A549 (cell line): ENCODE results near the gene PTRH1.

ENCODE experiments used
- CTCF ChIP-seq: fragments of >200 bp; sonication (Bioruptor Twin); formaldehyde crosslinking; IDR thresholded peaks from 3 replicates; pipeline ENCODE4 v1.5.1; 2016
- ELK1 ChIP-seq: fragments of 150-350 bp; IDR thresholded peaks from 2 replicates; pipeline ENCODE4 v1.6.1; 2014; ENCODE audit warnings: low read depth, mild to moderate bottlenecking, low read length
- KDM1A ChIP-seq: fragments of 200-600 bp; sonication (generic); IDR thresholded peaks from 2 replicates; pipeline ENCODE4 v1.6.1; 2016; ENCODE audit warnings: low read depth, mild to moderate bottlenecking
- MYC ChIP-seq: IDR thresholded peaks from 2 replicates; pipeline ENCODE4 v1.6.1; 2012; ENCODE audit warnings: mild to moderate bottlenecking, inconsistent platforms, low read length, improper control_type of control experiment, borderline replicate concordance
- NR3C1 ChIP-seq: fragments of >200 bp; sonication (Bioruptor Twin); formaldehyde crosslinking; IDR thresholded peaks from 3 replicates; pipeline ENCODE4 v1.6.1; 2017
- SREBF2 ChIP-seq: fragments of 450-650 bp; IDR thresholded peaks from 2 replicates; pipeline ENCODE4 v1.6.1; 2014; ENCODE audit warnings: mild to moderate bottlenecking, moderate library complexity
- ZFP36 ChIP-seq: fragments of 450-650 bp; IDR thresholded peaks from 2 replicates; pipeline ENCODE4 v1.6.1; 2014; ENCODE audit warnings: borderline replicate concordance; ENCODE audit not compliant: partially characterized antibody

- no peak for TF ChIP-seq SREBF2
- no peak for TF ChIP-seq KDM1A
- no peak for TF ChIP-seq CTCF
- TF ChIP-seq ELK1: no peak
- no peak for TF ChIP-seq NR3C1
- TF ChIP-seq ZFP36: no peak
- no peak for TF ChIP-seq MYC
Observed at GRCh38 chr9:127741831-127742434, 26.5 kb upstream of the PTRH1 start.
